Loucy (cell line): ENCODE results near the gene EVX2.

Experiments
- H2AFZ ChIP-seq: fragments of 200-600 bp; sonication (generic); 2 replicates; pipeline ENCODE4 v1.6.0; 2016; ENCODE audit warnings: antibody characterized with exemption, mild to moderate bottlenecking, low read length, moderate library complexity
- H3F3A ChIP-seq: fragments of 200-600 bp; 2 replicates; pipeline ENCODE4 v1.6.0; 2016; ENCODE audit warnings: antibody characterized with exemption, low read depth, mild to moderate bottlenecking
- H3K27me3 ChIP-seq: fragments of 200-600 bp; sonication (generic); 2 replicates; pipeline ENCODE4 v1.6.1; 2014; ENCODE audit warnings: low read length, mild to moderate bottlenecking; ENCODE audit not compliant: insufficient read depth, poor library complexity, severe bottlenecking
- H3K36me3 ChIP-seq: fragments of 200-600 bp; sonication (generic); 2 replicates; pipeline ENCODE4 v1.6.1; 2016; ENCODE audit warnings: low read length; ENCODE audit not compliant: insufficient read depth
- H3K4me1 ChIP-seq: fragments of 200-600 bp; sonication (generic); 2 replicates; pipeline ENCODE4 v1.5.1; 2014; ENCODE audit warnings: low read length, mild to moderate bottlenecking; ENCODE audit not compliant: insufficient read depth, poor library complexity, severe bottlenecking
- H3K4me2 ChIP-seq: fragments of 200-600 bp; sonication (generic); 2 replicates; pipeline ENCODE4 v1.6.0; 2014; ENCODE audit warnings: antibody characterized with exemption, low read length, low read depth, mild to moderate bottlenecking; ENCODE audit not compliant: poor library complexity, severe bottlenecking
- H3K4me3 ChIP-seq: fragments of 200-600 bp; sonication (generic); 2 replicates; pipeline ENCODE4 v1.5.1; 2014; ENCODE audit warnings: low read length, mild to moderate bottlenecking, mixed read lengths; ENCODE audit not compliant: poor library complexity, severe bottlenecking
- H3K79me2 ChIP-seq: fragments of 200-600 bp; sonication (generic); 2 replicates; pipeline ENCODE4 v1.6.1; 2014; ENCODE audit warnings: low read length; ENCODE audit not compliant: insufficient read depth
- H3K9ac ChIP-seq: fragments of 200-600 bp; sonication (generic); 2 replicates; pipeline ENCODE4 v1.6.0; 2014; ENCODE audit warnings: mild to moderate bottlenecking, low read depth, low read length, moderate library complexity; ENCODE audit not compliant: poor library complexity, severe bottlenecking
- H3K9me2 ChIP-seq: fragments of 200-600 bp; sonication (generic); replicated peaks from 2 replicates; pipeline ENCODE4 v1.6.1; 2016; ENCODE audit warnings: low read depth, low read length, mixed read lengths
- H3K9me3 ChIP-seq: fragments of 200-600 bp; sonication (generic); 2 replicates; pipeline ENCODE4 v1.6.1; 2014; ENCODE audit warnings: mild to moderate bottlenecking, antibody characterized with exemption, low read length, low read depth; ENCODE audit not compliant: insufficient read depth
- H4K20me1 ChIP-seq: fragments of 200-600 bp; sonication (generic); 2 replicates; pipeline ENCODE4 v1.6.0; 2014; ENCODE audit warnings: antibody characterized with exemption, low read length, mild to moderate bottlenecking; ENCODE audit not compliant: insufficient read depth, poor library complexity, severe bottlenecking
- EZH2phosphoT487 ChIP-seq: fragments of 200-600 bp; IDR thresholded peaks from 2 replicates; pipeline ENCODE4 v1.6.1; 2018; ENCODE audit warnings: antibody characterized with exemption, mild to moderate bottlenecking, moderate library complexity, borderline replicate concordance
- TF ChIP-seq, protein P1 (sequence below): fragments of 200-600 bp; sonication (generic); conservative IDR thresholded peaks from 2 replicates; pipeline ENCODE4 v1.5.1; 2014; ENCODE audit warnings: mild to moderate bottlenecking, antibody characterized with exemption, low read length

EVX2 gene

DNA sequence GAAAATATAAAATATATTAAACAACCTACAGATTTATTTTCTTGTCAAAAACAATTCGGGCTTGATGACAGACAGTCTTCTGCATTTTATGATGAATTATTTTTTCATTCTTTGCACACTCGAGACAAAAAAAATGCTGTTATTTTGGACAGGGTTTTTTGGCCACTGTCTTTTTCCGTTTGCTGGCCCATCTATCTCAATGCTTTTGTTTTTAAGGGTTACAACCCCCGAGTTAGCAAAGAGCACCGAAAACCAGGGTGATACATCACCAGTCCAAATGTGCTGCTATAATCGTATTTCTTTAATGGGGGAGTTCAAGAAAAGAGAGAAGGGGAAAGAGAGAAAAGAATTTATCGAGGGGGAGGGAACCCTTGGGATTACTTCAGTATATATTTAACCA, 7.7 kb downstream of the EVX2 start:
- Histone ChIP-seq H3K9ac (no peak overlapping the region), H3K9me2 (no peaks in the 10 kb centered on the region), H2AFZ (no peak overlapping the region), H3K9me3 (no peaks in the 10 kb centered on the region), H3K4me3 (no peak overlapping the region), H3K27me3 (no peaks in the 10 kb centered on the region), H3F3A (no peaks in the 10 kb centered on the region), H3K4me1 (no peaks in the 10 kb centered on the region), H3K4me2 (no peak overlapping the region), H4K20me1 (no peaks in the 10 kb centered on the region), H3K79me2 (no peaks in the 10 kb centered on the region), H3K36me3 (no peaks in the 10 kb centered on the region)
- TF ChIP-seq EZH2phosphoT487, result no peak
- TF ChIP-seq, protein P1, sequence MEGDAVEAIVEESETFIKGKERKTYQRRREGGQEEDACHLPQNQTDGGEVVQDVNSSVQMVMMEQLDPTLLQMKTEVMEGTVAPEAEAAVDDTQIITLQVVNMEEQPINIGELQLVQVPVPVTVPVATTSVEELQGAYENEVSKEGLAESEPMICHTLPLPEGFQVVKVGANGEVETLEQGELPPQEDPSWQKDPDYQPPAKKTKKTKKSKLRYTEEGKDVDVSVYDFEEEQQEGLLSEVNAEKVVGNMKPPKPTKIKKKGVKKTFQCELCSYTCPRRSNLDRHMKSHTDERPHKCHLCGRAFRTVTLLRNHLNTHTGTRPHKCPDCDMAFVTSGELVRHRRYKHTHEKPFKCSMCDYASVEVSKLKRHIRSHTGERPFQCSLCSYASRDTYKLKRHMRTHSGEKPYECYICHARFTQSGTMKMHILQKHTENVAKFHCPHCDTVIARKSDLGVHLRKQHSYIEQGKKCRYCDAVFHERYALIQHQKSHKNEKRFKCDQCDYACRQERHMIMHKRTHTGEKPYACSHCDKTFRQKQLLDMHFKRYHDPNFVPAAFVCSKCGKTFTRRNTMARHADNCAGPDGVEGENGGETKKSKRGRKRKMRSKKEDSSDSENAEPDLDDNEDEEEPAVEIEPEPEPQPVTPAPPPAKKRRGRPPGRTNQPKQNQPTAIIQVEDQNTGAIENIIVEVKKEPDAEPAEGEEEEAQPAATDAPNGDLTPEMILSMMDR, result no peak

DNA sequence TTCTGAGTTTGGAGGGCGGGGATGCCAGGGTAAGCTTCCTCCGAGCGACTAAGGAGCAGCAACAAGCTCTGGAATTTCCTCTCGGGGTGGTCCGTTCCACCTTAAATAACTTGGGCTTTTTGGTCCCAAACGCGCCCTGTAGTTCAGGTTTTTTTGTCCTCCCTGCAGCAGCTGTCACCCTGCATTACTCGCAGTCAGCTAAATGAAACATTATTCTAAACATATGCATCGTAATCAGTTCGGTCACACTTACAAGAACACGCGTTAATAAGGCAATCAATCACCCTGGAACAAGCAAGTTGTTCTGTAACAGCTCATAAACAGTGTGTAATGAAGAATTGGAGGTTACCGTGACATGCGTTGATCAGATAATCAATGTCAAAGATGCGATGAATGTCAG, 8.3 kb downstream of the EVX2 start:
- no peak overlapping the region for H2AFZ ChIP-seq
- no peaks in the 10 kb centered on the region for H3K9me3 ChIP-seq
- H3K27me3 ChIP-seq, result no peaks in the 10 kb centered on the region
- no peaks in the 10 kb centered on the region for H4K20me1 ChIP-seq
- TF ChIP-seq, protein P1, result no peak
- no peak for TF ChIP-seq EZH2phosphoT487
- H3K36me3 ChIP-seq, result no peaks in the 10 kb centered on the region
- no peak overlapping the region for H3K4me2 ChIP-seq
- no peaks in the 10 kb centered on the region for H3K79me2 ChIP-seq
- no peaks in the 10 kb centered on the region for H3K4me1 ChIP-seq
- H3K4me3 ChIP-seq, result no peak overlapping the region
- H3K9ac ChIP-seq, result no peak overlapping the region
- no peaks in the 10 kb centered on the region for H3K9me2 ChIP-seq
- H3F3A ChIP-seq, result no peaks in the 10 kb centered on the region

DNA sequence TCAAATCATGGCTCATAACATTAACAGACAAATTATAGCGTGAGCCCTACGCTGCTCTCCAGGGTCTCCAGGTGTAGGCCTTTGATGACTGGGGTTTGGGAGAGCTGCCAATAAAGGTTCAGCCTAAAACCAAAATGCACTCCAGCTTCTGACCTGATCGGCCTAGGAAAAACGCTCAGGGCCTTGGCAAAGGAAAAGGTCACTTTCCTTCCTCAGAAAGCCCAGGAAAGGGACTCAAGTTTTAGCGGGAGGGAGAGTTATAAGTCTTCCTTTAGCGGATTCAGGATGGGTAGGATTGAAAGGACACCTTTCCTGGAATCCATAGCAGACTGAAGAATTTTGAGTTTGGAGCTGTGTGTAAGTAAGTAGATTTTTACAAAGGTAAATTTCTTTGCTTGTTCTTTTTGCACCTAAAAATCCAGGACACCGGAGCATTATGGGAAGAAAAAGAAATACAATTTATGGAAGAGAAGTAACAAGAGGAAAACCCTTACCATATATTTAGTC, 8.8 kb downstream of the EVX2 start:
- H3K4me3 ChIP-seq, result no peak overlapping the region
- H2AFZ ChIP-seq, result no peak overlapping the region
- no peaks in the 10 kb centered on the region for H3K79me2 ChIP-seq
- H4K20me1 ChIP-seq, result no peaks in the 10 kb centered on the region
- H3K9ac ChIP-seq, result no peak overlapping the region
- H3K27me3 ChIP-seq, result no peaks in the 10 kb centered on the region
- no peaks in the 10 kb centered on the region for H3K9me2 ChIP-seq
- no peaks in the 10 kb centered on the region for H3K36me3 ChIP-seq
- TF ChIP-seq EZH2phosphoT487, result no peak
- TF ChIP-seq, protein P1, result no peak
- no peaks in the 10 kb centered on the region for H3F3A ChIP-seq
- H3K4me2 ChIP-seq, result no peak overlapping the region
- no peaks in the 10 kb centered on the region for H3K4me1 ChIP-seq
- no peaks in the 10 kb centered on the region for H3K9me3 ChIP-seq
